HG03196 (cell line): ENCODE measurements around the gene CHORDC1.
"Not testable (repeated sequence)": the region's sequence is repeated elsewhere in the genome, so short reads cannot be mapped to it uniquely, and the experiment has no call there.

ENCODE experiments used
- ATAC-seq: cut with Tn5 transposase; IDR thresholded peaks from one replicate; pipeline ENCODE4 v1.9.1; 2021; ENCODE audit not compliant: unreplicated experiment

Gene CHORDC1

DNA sequence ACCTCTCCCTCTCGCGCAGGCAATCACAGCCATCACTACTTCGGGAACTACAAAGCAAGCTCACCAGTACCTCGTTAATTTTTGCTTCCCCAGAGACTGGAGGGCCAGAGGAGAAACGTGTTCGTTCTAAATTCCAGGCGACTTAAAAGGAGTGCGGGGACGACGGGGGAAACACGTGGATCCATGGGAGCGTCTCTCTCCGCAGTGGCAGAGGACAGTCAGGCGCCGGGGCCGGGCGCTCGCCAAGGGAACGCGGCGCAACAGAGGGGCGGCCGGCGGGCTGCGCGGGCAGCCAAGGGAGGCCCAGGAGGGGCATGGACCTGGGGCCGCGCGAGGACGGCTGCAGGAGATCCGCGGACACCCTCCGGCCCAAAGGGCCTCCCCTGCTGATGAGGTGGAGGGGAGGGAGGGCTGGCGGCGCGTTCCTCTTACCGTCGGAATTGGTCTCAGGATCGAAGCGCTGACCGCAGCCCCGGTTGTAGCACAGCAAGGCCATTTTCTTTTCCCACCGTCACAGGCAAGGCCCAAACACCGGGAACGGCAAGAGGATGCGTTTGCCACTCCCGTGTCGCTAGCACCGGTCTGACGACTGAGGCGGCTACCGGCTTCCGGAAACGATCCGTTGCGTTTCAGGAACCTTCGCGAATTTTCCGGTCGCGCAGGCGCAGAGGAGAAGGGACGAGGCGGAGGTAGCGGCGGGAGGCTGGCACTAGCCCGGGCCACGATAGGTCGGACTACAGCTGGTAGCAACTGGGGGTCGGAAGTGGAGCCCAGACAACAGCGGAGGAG is at the start of gene CHORDC1:
CHORDC1 (minus strand) TSS at position 591 of the 789 bp plus-strand sequence; CDS start at position 496, 95 bp downstream.
- peak; percentile 96 for ATAC-seq

DNA sequence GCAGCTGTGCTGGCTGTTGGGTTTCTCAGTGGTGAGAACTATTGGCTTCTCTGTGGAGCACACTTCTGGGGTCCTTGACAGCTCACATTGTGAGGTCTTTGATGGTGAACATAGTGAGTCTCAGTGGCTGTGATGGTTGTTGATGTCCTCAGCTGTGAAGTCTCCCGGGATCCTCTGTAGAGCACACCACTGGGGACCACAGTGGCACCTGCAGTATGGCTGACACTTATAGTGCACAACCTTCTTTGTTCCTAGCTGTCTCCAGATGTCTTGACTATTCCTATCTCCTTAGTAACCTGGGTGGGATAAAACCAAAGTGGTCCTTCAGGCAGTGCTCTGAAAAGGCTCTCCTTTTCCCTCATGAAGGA is 34.3 kb upstream of the CHORDC1 start:
- ATAC-seq, result no peak

DNA sequence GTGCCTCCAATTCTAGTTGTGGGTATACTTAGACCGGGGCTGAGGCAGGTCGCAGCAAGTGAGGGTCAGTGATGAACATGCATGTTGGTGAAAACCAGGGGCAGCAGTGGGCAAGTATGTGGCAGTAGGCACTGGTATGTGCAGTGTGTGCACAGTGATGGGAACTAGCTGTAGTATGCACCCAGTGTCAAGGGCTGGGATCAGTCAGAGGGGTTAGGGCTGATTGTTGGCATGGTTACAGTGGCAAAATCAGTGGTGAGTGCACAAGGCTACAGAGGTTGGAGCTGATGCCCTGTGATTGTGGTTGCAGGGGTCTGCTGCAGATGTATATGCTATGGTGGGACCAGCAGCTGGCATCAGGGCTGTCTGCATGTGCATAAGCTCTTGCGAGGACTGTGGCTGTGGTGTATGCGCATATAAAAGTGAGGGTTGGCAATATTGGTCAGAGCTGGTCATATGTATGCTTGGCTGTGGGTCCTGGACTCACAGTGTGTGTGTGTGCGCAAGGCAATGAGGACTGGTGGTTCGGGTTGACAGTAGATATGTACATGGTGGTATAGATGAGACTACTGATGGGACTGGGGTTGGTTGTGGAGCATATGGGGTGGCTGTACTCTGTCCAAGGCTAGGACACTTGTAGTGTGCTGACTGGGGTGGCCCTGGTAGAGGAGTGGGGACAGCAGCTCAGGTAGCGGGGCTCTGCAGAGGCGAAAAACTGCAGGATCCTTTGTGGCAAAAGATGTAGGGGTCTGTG is 33.7 kb upstream of the CHORDC1 start:
- ATAC-seq, result no peak

DNA sequence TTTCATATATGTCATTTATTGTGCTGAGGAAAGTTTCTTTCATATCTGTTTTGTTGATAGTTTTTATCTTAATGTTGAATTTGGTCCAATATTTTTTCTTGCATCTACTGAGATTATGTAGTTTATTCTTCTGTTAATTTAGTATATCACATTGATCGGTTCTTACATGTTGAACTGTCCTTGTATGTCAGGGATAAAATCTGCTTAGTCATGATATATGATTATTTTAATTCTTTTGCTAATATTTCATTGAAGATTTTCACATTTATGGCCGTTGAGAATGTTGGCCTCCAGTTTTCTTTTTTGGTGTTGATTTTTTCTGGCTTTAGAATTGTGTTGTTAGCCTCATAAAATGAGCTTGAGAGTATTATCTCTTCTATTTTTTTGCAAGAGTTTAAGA is 31.2 kb upstream of the CHORDC1 start:
- no peak for ATAC-seq

DNA sequence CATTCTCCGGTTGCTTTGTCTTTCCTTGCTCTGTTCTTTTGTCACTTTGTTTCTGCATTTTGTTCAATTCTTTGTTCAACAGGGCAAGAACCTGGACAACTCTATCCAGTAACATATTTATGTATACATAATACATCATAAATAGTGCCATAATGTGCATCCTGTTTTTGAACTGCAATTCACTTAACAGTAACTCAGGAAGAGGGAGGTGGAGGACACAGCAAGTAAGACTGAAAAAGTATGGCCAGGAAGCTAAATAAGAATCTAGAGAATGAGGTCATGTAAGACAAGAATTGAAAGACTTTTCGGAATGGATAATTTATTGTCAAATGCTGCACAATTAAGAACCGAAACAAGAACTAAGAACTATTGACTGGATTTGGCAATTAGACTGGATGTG is 29.2 kb upstream of the CHORDC1 start:
- ATAC-seq, result no peak

DNA sequence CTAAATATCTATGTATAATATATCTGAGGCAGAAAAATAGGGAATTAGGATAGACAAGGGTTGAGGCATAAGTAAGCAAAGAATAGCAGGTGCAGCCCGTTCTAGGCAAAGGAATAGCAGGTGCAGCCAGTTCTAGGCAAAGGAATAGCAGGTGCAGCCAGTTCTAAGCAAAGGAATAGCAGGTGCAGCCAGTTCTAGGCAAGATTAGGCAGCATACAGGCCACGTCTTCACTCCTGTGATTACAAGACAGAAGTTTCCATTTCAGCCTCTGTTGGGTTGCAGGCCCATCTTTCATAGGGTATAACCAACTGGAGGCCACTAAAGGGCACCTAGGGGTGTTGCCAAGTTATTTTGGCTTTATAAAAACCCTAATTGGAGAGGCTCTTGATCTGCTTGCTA is 28.8 kb upstream of the CHORDC1 start:
- ATAC-seq, result no peak

DNA sequence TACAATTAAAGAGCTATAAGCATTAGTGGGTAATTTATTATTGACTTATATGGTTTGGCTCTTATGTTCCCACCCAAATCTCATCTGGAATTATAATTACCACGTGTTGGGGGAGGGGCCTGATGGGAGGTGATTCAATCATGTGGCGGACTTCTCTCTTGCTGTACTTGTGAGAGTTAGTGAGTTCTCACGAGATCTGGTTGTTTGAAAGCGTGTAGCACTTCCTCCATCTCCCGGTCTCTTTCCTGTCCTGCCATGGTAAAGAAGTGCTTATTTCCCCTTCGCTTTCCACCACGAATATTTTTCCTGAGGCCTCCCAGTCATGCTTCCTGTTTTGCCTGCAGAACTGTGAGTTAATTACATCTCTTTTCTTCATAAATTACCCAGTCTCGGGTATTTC is 28.1 kb upstream of the CHORDC1 start:
- ATAC-seq, result no peak

DNA sequence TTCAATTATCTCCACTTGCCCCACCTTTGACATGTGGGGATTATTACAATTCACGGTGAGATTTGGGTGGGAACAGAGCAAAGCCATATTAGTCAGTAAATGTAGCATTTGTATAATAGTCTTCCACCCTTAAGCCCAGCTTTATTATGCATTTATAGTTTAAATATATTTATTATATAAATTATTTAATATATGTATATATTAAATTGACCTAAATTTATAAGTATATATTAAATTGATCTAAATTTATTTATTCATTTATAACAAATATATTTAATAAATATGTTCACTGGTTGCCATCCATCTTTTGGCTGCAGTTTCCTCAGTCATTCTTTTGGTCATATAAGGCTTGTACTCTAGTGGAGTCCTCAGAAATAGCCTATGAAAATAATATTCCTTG is 23.6 kb upstream of the CHORDC1 start:
- ATAC-seq, result no peak

DNA sequence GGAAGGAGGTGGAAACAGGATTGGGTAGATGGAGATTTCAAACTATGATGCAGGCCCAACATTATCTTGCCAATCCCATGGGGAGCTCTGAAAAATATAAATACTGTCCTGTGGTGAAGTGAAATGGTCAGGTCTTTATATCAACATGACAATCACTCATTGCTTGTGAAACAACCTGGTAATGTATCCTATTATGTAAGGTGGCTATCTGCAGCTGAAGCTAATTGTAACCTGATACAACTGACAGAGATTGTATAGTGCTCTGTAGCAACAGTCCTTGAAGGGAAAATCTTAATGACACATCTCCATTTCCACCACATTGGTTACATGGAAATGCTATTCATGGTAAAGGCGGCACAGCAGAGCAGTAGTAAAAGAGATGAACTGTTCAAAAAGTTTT is 20.7 kb upstream of the CHORDC1 start:
- no peak for ATAC-seq

DNA sequence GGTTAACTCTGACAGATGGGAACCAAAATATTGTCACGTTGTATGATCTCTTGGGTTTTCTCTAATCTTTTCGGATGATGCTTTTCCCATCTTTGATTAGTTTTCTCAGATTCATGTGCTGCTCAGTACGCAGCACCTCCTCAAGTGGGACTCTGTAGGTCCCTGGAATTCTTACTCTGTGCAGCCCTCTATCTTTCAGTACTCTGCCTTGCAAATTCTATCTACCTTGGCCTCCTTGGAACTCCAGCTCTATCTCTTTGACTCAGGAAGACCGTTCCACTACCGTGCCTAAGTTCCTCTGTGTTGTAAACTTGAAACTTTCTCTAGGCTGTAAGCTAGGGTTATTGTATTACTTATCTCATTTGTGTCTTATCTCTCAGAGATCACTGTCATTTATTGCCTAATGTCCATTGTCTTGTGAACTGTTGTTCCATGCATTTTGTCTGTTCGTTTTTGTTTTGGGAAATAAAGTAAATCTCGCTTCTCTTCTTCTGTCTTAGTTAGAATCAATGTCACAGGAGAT is 20.1 kb upstream of the CHORDC1 start:
- ATAC-seq, result no peak

DNA sequence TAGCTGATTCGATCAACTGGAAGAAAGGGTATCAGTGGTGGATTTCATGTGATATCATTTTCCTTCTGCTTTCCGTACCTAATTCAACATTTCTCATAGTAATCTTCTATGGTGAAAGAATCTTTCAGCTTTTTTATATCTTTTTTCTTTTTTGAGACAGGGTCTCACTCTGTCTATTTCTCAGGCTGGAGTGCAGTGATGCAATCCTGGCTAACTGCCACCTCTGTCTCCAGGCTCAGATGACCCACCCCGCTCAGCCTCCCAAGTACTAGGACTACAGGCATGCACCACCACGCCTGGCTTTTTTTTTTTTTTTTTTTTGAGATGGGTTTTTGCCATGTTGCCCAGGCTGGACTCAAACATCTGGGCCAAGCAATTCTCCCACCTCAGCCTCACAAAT is 18.6 kb upstream of the CHORDC1 start:
- no peak for ATAC-seq

DNA sequence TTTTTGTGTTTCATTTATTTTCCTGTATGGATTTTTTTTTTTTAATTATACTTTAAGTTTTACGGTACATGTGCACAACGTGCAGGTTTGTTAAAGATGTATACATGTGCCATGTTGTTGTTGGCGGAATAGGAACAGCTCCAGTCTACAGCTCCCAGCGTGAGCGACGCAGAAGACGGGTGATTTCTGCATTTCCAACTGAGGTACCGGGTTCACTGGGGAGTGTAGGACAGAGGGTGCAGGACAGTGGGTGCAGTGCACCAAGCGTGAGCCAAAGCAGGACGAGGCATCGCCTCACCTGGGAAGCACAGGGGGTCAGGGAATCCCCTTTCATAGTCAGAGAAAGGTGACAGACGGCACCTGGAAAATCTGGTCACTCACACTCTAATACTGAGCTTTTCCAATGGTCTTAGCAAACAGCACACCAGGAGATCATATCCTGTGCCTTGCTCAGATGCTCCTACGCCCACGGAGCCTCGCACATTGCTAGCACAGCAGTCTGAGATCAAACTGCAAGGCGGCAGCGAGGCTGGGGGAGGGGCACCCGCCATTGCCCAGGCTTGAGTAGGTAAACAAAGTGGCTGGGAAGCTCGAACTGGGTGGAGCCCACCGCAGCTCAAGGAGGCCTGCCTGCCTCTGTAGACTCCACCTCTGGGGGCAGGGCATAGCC is 17.3 kb upstream of the CHORDC1 start:
- ATAC-seq, result not testable (repeated sequence)

DNA sequence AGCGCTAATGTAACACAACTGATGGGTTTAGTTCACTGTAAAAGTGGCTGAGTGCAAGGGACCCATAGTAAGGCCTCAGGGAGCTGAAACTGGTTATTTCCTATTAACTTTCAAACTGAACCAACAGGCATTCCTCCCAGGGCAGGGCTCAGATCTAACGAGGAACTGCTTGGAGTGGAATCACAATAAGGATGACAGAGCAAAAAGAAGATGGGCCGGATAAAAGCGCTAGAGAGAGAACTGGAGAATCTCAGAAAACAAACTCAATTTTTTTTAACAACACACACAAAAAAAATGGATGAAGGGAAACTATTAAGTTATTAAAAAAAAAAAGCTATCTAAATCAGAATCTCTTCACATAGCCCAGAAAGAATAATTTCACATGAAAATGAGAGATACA is 14.2 kb upstream of the CHORDC1 start:
- no peak for ATAC-seq

DNA sequence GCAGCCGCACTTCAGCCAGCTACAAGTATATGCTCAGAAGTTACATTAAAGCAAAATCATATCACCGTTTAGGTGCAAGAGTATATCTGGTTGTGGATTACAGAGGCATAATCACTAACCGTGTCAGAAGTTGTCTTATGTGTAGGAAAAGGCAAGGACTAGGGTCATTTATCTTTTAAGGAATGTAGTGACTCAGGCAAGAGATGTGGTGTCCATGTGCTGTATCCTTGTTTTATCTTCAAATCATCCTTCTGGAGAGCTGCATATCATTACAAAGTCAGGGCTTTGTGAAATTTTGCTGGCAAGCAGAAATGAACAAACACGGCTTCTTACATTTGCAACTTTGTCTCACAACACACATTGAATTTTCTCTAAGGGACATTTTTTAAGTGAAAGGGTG is 12.7 kb upstream of the CHORDC1 start:
- no peak for ATAC-seq

DNA sequence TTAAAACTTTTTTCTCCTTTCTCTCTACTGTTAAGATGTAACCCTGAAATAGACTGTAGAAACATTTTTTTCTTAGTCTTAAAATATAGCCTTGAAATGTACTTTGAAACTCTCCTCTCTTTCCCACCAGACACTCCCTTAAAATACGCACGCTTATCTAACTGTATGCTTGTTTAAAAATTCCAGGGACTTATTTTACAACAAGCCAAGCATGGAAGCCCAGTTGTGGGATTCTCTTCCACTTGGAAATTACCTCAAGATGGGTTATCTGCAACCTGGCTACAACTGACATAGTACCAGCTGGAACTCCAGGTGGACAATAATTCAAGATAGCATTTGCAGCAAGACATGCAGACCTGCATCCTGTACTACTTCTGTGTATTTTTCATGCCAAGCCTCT is 12.1 kb upstream of the CHORDC1 start:
- ATAC-seq, result no peak

DNA sequence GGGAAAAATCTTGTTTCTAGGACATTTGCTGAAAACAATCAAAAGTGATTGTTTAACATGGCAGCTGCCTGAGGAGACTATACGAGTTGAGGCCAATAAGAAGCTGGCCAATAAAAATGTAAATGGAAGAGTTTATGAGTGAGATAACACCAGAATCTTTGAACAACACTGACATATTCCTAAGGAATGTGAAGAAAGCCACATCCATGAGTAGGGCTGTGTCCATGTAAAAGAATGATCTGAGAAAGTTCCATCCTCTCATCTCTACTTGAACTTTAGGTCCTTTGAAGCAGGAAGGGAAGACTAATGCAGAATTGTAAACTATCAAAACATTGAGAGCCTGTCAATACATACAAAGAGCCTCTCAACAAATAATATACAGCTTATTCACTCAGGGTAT is 6.9 kb upstream of the CHORDC1 start:
- ATAC-seq, result no peak

DNA sequence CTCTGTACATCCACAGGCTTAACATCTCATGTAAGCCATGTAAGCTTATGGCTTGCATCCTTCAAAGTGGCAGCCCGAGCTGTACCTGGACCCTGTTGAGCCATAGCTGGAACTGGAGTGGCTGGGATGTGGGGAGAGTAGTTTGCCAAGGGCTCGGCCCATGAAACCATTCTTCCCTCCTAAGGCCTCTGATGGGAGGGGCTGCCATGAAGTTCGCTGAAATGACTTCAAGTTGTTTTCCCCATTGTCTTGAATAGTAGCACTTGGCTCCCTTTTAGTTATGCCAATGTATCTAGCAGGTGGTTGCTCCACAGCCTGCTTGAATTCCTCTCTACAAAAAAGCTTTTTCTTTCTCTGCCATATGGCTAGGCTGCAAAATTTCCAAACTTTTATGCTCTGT is 5.2 kb upstream of the CHORDC1 start:
- ATAC-seq, result no peak

DNA sequence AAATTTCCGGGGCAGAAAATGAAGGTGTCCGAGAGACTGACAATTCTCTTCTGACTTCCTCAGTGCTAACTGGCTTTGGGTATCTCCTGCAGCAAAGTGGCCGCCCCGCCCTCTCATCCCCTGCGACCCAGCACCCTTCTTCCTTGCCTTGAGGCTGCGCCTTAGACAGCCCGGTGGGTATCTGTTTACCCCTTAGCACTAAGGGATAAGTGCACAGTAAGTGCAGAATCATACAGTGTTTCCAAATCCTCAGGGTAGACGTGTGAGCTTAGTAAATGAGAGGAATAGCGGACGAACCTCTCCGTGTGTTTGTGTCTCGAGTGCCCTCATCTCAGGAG is 368 bp upstream of the CHORDC1 start:
- ATAC-seq, result peak; percentile 43

DNA sequence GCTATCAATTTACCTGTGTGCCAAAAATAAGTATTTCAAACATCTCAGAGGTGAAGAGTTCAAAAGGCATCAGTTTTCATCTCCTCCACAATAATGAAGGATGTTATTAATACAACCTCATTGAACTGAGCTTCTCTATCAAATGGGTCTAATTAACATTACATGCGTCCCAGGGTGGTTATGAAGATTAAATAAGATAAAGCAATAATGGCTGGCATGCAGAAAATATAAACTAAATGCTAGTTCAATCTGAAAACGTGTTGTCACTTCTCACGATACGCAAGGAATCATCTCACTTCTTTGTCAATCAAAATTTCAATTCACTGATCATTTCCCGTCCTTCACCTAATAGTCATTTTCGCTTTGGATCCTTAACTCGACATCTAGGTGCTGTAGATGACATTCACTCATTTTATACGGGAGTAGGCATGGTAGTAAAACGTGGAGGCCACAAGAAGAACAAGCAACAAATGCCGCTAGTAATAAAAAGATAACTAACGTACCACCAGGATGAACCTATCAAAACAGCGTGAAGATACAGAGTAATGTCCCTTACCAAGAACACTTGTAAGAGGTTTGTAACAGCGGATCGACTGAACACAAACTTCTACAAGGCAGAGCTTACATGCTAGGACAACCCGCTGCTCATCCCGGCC is 918 bp downstream of the CHORDC1 start:
- no peak for ATAC-seq

DNA sequence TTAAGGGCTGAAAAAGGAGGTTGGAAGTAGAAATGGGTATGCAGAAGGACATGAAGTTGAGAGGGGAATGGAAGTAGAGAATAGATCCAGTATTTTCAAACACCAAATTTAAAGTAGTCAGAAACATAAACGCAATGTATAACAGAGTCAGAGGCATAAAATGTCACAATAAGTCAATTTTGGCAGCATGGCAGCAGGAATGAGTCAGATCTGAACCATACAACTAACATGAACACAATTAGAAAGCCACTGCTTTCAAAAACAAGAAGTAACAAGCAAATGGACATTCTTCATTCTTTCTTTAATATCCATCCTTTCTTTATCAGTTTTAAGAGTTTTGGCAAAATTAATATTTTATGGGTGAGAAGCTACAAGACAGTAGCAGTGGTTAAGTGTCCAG is 2.5 kb downstream of the CHORDC1 start:
- no peak for ATAC-seq

DNA sequence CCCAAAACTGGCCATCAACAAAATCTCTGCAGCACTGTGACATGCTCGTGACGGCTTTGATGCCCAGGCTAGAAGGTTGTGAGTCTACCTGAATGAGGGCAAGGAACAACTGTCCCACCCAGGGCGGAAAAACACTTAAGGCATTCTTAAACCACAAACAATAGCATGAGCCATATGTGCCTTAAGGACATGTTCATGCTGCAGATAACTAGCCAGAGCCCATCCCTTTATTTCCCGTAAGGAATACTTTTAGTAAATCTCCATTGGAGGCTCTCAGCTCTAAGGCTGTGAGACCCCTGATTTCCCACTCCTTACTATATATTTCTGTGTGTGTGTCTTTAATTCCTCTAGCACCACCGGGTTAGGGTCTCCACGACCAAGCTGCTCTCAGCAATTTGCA is 3.4 kb downstream of the CHORDC1 start:
- no peak for ATAC-seq
